AG04450 (cell line): Measurements from ENCODE around the gene EBP. TPM values are rescaled to one million over a fixed set of nuclear protein-coding genes. Genes with fewer than 3 reads are reported as not detected.

Experiments
- CTCF ChIA-PET: fragments of 300-600, 350-600 bp; formaldehyde crosslinking; extraction: SDS; loops from one replicate; lab custom pipeline; 2022; ENCODE audit warnings: antibody characterized with exemption, inconsistent platforms; lab: Charles Lee
- POLR2A ChIA-PET: fragments of 350-600 bp; formaldehyde crosslinking; extraction: SDS; loops from one replicate; lab custom pipeline; 2021; ENCODE audit warnings: antibody characterized with exemption, inconsistent platforms; lab: Yijun Ruan, JAX
- DNase-seq: peaks from one replicate; pipeline ENCODE4 v3.0.0-alpha.2; 2011; ENCODE audit warnings: low read depth, low spot score
- H3K27ac ChIP-seq: one replicate; pipeline ENCODE4 v1.5.1; 2012; ENCODE audit warnings: low read depth, low read length, control low read depth
- H3K27me3 ChIP-seq: one replicate; pipeline ENCODE4 v1.6.0; 2012; ENCODE audit warnings: low read length; ENCODE audit not compliant: control insufficient read depth, insufficient read depth
- H3K4me3 ChIP-seq: 2 replicates; pipeline ENCODE4 v1.5.1; 2011; ENCODE audit warnings: mild to moderate bottlenecking, low read depth, low read length, control low read depth
- H3K9me3 ChIP-seq: 2 replicates; pipeline ENCODE4 v1.5.1; 2012; ENCODE audit warnings: low read length; ENCODE audit not compliant: control insufficient read depth, insufficient read depth
- polyA plus RNA-seq: library from polyadenylated mRNA; depleted of rRNA; stranded (reverse); fragments of >200 nt; gene quantifications from 2 replicates; pipeline ENCODE4 v1.2.3, GENCODE V29; 2011; rRNA removed
- TF ChIP-seq, protein P1 (sequence below): IDR thresholded peaks from 2 replicates; pipeline ENCODE4 v1.5.1; 2011; ENCODE audit warnings: low read depth, low read length, control low read depth, inconsistent platforms

EBP gene
- polyA plus RNA-seq, 1 experiment, result 19.8 TPM

DNA sequence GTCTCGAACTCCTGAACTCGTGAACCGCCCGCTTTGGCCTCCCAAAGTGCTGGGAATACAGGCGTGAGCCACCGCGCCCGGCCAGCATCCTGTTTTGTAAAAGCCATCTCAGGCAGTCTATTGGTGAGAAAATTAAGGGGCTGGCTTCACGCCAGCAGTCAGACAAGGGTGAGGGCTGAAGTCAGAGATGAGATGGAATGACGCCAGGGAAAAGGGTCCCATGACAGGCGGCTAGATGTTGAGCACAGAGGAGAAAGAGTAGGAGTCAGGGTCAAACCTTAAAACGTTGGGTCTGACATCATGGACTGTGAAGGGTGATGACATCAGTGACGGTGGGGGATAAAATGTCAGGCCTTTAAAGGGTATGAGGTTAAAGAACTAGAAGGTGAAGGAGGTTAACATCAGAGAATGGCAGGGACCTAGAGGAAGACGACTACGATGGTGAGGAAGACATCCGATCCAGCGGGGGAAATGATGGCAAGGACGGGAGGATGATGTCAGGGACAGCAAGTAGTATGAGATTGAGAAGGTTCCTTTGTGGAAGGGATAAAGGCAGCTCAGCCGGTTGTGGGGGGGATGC, 52.2 kb downstream of the EBP start:
- H3K9me3 ChIP-seq, result peaks cover 3% of the 10 kb centered on the region; the same call in 1 of the 2 replicates
- DNase-seq, result no peak
- peak overlapping the region; percentile 98 for H3K27ac ChIP-seq
- TF ChIP-seq, protein P1, sequence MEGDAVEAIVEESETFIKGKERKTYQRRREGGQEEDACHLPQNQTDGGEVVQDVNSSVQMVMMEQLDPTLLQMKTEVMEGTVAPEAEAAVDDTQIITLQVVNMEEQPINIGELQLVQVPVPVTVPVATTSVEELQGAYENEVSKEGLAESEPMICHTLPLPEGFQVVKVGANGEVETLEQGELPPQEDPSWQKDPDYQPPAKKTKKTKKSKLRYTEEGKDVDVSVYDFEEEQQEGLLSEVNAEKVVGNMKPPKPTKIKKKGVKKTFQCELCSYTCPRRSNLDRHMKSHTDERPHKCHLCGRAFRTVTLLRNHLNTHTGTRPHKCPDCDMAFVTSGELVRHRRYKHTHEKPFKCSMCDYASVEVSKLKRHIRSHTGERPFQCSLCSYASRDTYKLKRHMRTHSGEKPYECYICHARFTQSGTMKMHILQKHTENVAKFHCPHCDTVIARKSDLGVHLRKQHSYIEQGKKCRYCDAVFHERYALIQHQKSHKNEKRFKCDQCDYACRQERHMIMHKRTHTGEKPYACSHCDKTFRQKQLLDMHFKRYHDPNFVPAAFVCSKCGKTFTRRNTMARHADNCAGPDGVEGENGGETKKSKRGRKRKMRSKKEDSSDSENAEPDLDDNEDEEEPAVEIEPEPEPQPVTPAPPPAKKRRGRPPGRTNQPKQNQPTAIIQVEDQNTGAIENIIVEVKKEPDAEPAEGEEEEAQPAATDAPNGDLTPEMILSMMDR, result no peak
- H3K27me3 ChIP-seq, result no peaks in the 10 kb centered on the region
- H3K4me3 ChIP-seq, result peak overlapping the region; percentile 63
- POLR2A ChIA-PET, result interaction anchor here (0.6 to 1.5 kb wide), 7 partner anchors 10 to 911 kb away, joined by 3 to 15 read pairs (median 3); partner anchors contain the start of gene TBC1D25
- CTCF ChIA-PET, result interaction anchor here (0.7 kb wide), 1 partner anchor 64 kb away, joined by 6 read pairs; no protein-coding TSS in a partner anchor

DNA sequence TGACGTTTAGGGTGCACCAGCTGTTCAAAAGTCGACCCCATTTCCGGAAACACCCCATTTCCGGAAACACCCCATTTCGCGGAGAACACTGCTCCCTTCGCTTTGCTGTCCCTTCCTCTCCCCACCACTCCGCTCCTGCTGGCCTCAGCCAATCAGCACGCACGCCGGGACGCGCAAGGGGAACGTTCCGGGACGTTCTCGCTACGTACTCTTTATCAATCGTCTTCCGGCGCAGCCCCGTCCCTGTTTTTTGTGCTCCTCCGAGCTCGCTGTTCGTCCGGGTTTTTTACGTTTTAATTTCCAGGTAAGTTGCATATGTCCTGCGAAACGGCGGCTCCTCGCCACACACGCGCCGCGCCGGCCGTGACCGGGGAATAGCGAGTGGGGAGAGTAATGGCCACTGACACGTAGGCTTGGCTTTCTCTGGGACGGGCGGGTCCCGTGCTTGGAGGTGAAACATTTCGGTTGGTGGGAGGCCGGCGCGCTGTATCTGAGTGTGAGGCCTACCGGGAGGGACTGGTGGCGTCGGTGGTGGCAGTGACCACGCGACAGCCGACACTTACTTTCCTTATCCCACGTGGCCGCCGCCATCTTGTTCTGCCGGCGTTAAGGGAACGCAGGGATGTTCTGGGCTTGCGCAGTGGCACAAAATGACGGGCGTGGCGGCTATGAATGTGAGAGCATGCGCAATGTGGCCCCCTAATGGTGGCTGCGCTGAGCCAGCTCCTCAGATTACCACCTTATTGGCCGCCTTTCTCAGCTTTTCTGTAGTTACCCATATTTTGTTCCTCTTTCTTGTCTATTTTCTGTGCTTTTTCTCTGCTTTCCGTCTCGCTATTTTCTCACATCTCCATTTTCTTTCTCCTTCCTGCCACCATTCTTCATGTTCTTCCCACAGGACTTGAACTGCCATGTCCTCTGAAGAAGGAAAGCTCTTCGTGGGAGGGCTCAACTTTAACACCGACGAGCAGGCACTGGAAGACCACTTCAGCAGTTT, 53.0 kb downstream of the EBP start, which contains the start of gene RBM3:
Gene RBM3, plus strand, starts transcription at position 215 of the 997 bp plus-strand sequence. Its CDS starts 697 bp downstream, at position 912.
- Histone ChIP-seq H3K27ac (peak within 1 kb of the TSS; percentile 98), H3K4me3 (peak within 1 kb of the TSS; percentile 82), H3K27me3 (no peaks in the 10 kb centered on the region), H3K9me3 (peaks cover 3% of the 10 kb centered on the region; the same call in 1 of the 2 replicates)
- no peak for DNase-seq
- TF ChIP-seq, protein P1, result peak; percentile 44
- POLR2A ChIA-PET, result interaction anchor here (0.6 to 1.5 kb wide), 5 partner anchors 11 to 35 kb away, joined by 3 to 15 read pairs (median 3); partner anchors contain the start of gene TBC1D25
- CTCF ChIA-PET, result no interaction called here

DNA sequence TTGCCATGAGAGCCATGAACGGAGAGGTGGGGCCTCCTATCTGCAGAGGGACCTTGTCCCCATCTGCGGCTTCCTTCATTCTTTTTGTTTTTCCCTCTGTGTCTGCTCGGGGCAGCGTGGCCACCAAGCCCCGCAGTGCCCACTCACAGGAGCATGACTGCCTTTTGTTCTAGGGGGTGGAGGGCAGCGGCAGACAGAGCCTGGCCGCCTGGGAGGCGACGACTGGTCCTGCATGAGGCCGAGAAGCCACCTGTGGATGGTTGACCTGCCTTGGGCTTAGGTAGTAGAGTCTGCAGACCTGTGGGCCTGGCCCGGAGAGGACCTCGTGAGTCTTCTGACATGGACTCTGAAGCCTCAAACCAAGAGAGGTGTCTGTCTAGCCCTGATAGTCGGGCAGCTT, 54.0 kb downstream of the EBP start:
- Histone ChIP-seq H3K4me3 (peak overlapping the region; percentile 82), H3K27me3 (no peaks in the 10 kb centered on the region), H3K27ac (no peak overlapping the region), H3K9me3 (peaks cover 3% of the 10 kb centered on the region; the same call in 1 of the 2 replicates)
- ChIA-PET CTCF (no interaction called here), POLR2A (no interaction called here)
- no peak for DNase-seq
- TF ChIP-seq, protein P1, result no peak

DNA sequence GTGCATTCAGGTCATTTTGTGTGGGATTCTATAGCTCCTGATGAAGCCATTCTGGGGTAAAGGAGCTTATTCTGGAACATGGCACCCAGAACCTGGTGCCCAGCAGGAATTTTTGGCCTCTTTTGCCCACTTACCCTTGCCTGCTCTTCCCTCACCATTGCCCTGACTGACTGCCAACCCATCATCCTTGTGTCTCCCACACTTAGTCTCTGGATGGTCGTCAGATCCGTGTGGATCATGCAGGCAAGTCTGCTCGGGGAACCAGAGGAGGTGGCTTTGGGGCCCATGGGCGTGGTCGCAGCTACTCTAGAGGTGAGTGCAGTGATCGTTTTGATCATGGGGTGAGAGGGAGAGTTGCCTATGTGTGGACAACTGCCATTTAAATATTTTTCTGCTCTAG, 54.5 kb downstream of the EBP start:
- Histone ChIP-seq H3K4me3 (peak overlapping the region; percentile 82), H3K27me3 (no peaks in the 10 kb centered on the region), H3K27ac (no peak overlapping the region), H3K9me3 (peaks cover 3% of the 10 kb centered on the region; the same call in 1 of the 2 replicates)
- DNase-seq, result no peak
- CTCF ChIA-PET, result no interaction called here
- TF ChIP-seq, protein P1, result no peak
- POLR2A ChIA-PET, result no interaction called here

Other genes with a start within 250 kb of the EBP start
- gene SSX3, start 165.1 kb upstream of the EBP start, polyA plus RNA-seq, result not detected in 2 replicates
- gene SSX4, start 138.3 kb upstream of the EBP start, polyA plus RNA-seq, result not detected in 2 replicates
- not detected in 2 replicates for gene SSX4B, start 109.8 kb upstream of the EBP start, polyA plus RNA-seq
- gene SLC38A5, start 51.5 kb upstream of the EBP start, polyA plus RNA-seq, result 19.1 and 22.3 TPM in 2 replicates
- 19.7 and 26.3 TPM in 2 replicates for gene FTSJ1, start 45.6 kb upstream of the EBP start, polyA plus RNA-seq
- gene PORCN, start 12.8 kb upstream of the EBP start, polyA plus RNA-seq, result 8.4 and 11.6 TPM in 2 replicates
- gene TBC1D25, start 17.9 kb downstream of the EBP start, polyA plus RNA-seq, result 7.9 and 9.3 TPM in 2 replicates
- 294 and 317 TPM in 2 replicates for gene RBM3, start 52.7 kb downstream of the EBP start, polyA plus RNA-seq
- gene WDR13, start 75.7 kb downstream of the EBP start, polyA plus RNA-seq, result 24.1 and 50.3 TPM in 2 replicates
- 0.14 TPM in 1 of 2 replicates, not detected in the other for gene WAS, start 162.0 kb downstream of the EBP start, polyA plus RNA-seq
- gene SUV39H1, start 174.9 kb downstream of the EBP start, polyA plus RNA-seq, result 2.4 and 3.1 TPM in 2 replicates
- gene GLOD5, start 239.9 kb downstream of the EBP start, polyA plus RNA-seq, result not detected in 2 replicates